DOHH2 (cell line): ENCODE data around the gene SOX1.

ENCODE experiments used
- H3F3A ChIP-seq: fragments of 200-600 bp; sonication (generic), shearing (Covaris generic); 2 replicates; pipeline ENCODE4 v1.6.0; 2016; ENCODE audit warnings: antibody characterized with exemption, mild to moderate bottlenecking; ENCODE audit not compliant: control insufficient read depth, insufficient read depth
- H3K27ac ChIP-seq: fragments of 200-600 bp; sonication (generic); 2 replicates; pipeline ENCODE4 v1.5.1; 2014; ENCODE audit warnings: low read depth, mild to moderate bottlenecking, low read length, moderate library complexity
- H3K27me3 ChIP-seq: fragments of 200-600 bp; sonication (generic); 2 replicates; pipeline ENCODE4 v1.6.1; 2014; ENCODE audit warnings: mild to moderate bottlenecking, low read length, mixed read lengths; ENCODE audit not compliant: control insufficient read depth
- H3K36me3 ChIP-seq: fragments of 200-600 bp; sonication (generic); 2 replicates; pipeline ENCODE4 v1.6.1; 2014; ENCODE audit warnings: mild to moderate bottlenecking, low read length, moderate library complexity, mixed read lengths; ENCODE audit not compliant: control insufficient read depth
- H3K4me1 ChIP-seq: fragments of 200-600 bp; sonication (generic); 2 replicates; pipeline ENCODE4 v1.6.1; 2014; ENCODE audit warnings: mild to moderate bottlenecking, low read length, mixed read lengths; ENCODE audit not compliant: control insufficient read depth
- H3K4me2 ChIP-seq: fragments of 200-600 bp; sonication (generic); 2 replicates; pipeline ENCODE4 v1.6.0; 2014; ENCODE audit warnings: mild to moderate bottlenecking, low read length, moderate library complexity
- H3K4me3 ChIP-seq: fragments of 200-600 bp; sonication (generic); 2 replicates; pipeline ENCODE4 v1.5.1; 2014; ENCODE audit warnings: mild to moderate bottlenecking, low read length, mixed read lengths
- H3K79me2 ChIP-seq: fragments of 200-600 bp; sonication (generic); 2 replicates; pipeline ENCODE4 v1.6.1; 2014; ENCODE audit warnings: mild to moderate bottlenecking, low read length, mixed read lengths; ENCODE audit not compliant: control insufficient read depth
- H3K9me2 ChIP-seq: fragments of 200-600 bp; sonication (generic); replicated peaks from 2 replicates; pipeline ENCODE4 v1.6.1; 2014; ENCODE audit warnings: mild to moderate bottlenecking, low read length, mixed read lengths; ENCODE audit not compliant: control insufficient read depth
- H3K9me3 ChIP-seq: fragments of 200-600 bp; sonication (generic); 2 replicates; pipeline ENCODE4 v1.6.1; 2014; ENCODE audit warnings: antibody characterized with exemption, low read length, mixed read lengths; ENCODE audit not compliant: control insufficient read depth, insufficient read depth
- H4K20me1 ChIP-seq: fragments of 200-600 bp; sonication (generic); 2 replicates; pipeline ENCODE4 v1.6.0; 2014; ENCODE audit warnings: low read depth, mild to moderate bottlenecking, antibody characterized with exemption, low read length, moderate library complexity; ENCODE audit not compliant: control insufficient read depth, insufficient read depth
- CTCF ChIP-seq: fragments of 200-600 bp; sonication (generic); IDR thresholded peaks from one replicate; pipeline ENCODE4 v1.5.1; 2014; ENCODE audit warnings: antibody characterized with exemption, mild to moderate bottlenecking, low read depth, low read length; ENCODE audit not compliant: poor library complexity, severe bottlenecking
- EZH2phosphoT487 ChIP-seq: fragments of 200-600 bp; sonication (generic); IDR thresholded peaks from 2 replicates; pipeline ENCODE4 v1.6.1; 2017; ENCODE audit warnings: borderline replicate concordance, mild to moderate bottlenecking, antibody characterized with exemption, low read length, moderate library complexity, mixed read lengths

The SOX1 gene

GRCh38 chr13:112097770-112098169 lies 30.8 kb downstream of the SOX1 start:
- no peaks in the 10 kb centered on the region for H3K79me2 ChIP-seq
- H3K27ac ChIP-seq = no peak overlapping the region

GRCh38 chr13:112098699-112099098 lies 31.8 kb downstream of the SOX1 start:
- no peak overlapping the region for H3K4me3 ChIP-seq
- no peak overlapping the region for H3K27ac ChIP-seq
- H3K4me1 ChIP-seq = no peaks in the 10 kb centered on the region
- TF ChIP-seq CTCF = no peak
- no peak for TF ChIP-seq EZH2phosphoT487
- no peaks in the 10 kb centered on the region for H3K36me3 ChIP-seq
- H3K27me3 ChIP-seq = no peaks in the 10 kb centered on the region
- no peaks in the 10 kb centered on the region for H3F3A ChIP-seq
- no peak overlapping the region for H3K4me2 ChIP-seq
- no peaks in the 10 kb centered on the region for H3K79me2 ChIP-seq
- no peaks in the 10 kb centered on the region for H4K20me1 ChIP-seq
- no peaks in the 10 kb centered on the region for H3K9me2 ChIP-seq
- H3K9me3 ChIP-seq = no peaks in the 10 kb centered on the region

More at GRCh38 chr13:112097770-112098169, 30.8 kb downstream of the SOX1 start:
- Histone ChIP-seq H3K9me3 (no peaks in the 10 kb centered on the region), H3K36me3 (no peaks in the 10 kb centered on the region), H3K27me3 (no peaks in the 10 kb centered on the region), H4K20me1 (no peaks in the 10 kb centered on the region), H3K4me2 (no peak overlapping the region), H3K4me3 (no peak overlapping the region), H3K4me1 (no peaks in the 10 kb centered on the region), H3F3A (no peaks in the 10 kb centered on the region), H3K9me2 (no peaks in the 10 kb centered on the region)
- TF ChIP-seq CTCF = no peak
- TF ChIP-seq EZH2phosphoT487 = no peak

GRCh38 chr13:112101360-112101930 lies 34.5 kb downstream of the SOX1 start:
- Histone ChIP-seq H3K4me2 (no peak overlapping the region), H3K9me3 (peaks cover 5% of the 10 kb centered on the region; the same call in 1 of the 2 replicates), H3K27ac (no peak overlapping the region), H3K79me2 (no peaks in the 10 kb centered on the region), H3K4me3 (no peak overlapping the region), H3K4me1 (no peaks in the 10 kb centered on the region), H3F3A (no peaks in the 10 kb centered on the region), H4K20me1 (no peaks in the 10 kb centered on the region), H3K27me3 (no peaks in the 10 kb centered on the region), H3K9me2 (no peaks in the 10 kb centered on the region), H3K36me3 (no peaks in the 10 kb centered on the region)
- TF ChIP-seq EZH2phosphoT487 (no peak), CTCF (no peak)

DNA sequence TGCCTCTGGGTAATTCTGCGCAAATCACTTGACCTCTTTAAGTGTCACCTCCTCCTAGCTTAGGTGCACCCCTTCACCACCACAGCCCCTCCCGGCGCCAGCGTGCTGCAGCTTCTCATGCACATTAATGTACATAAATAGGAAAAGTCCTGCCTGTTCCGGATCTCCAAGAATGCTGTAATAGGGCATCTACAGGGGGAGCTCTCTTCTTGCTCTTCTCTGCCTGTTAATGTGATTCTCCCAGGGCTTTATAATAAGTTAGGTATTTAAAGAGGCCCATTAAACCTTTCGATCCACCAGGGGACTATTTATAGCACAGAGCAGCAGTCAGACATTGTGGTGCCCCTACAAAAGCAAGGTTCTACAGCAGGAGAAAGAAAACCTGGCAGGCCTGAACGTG lies 35.3 kb downstream of the SOX1 start:
- H3K4me3 ChIP-seq = no peak overlapping the region
- H4K20me1 ChIP-seq = no peaks in the 10 kb centered on the region
- no peaks in the 10 kb centered on the region for H3K9me2 ChIP-seq
- H3K27ac ChIP-seq = no peak overlapping the region
- no peak for TF ChIP-seq EZH2phosphoT487
- TF ChIP-seq CTCF = no peak
- no peaks in the 10 kb centered on the region for H3K36me3 ChIP-seq
- no peaks in the 10 kb centered on the region for H3K4me1 ChIP-seq
- H3F3A ChIP-seq = no peaks in the 10 kb centered on the region
- H3K9me3 ChIP-seq = peaks cover 8% of the 10 kb centered on the region; the same call in 1 of the 2 replicates
- no peak overlapping the region for H3K4me2 ChIP-seq
- no peaks in the 10 kb centered on the region for H3K27me3 ChIP-seq
- no peaks in the 10 kb centered on the region for H3K79me2 ChIP-seq
